HG03558 (cell line): Measurements from ENCODE around the gene REEP6.

Experiments
- ATAC-seq: cut with Tn5 transposase; IDR thresholded peaks from one replicate; pipeline ENCODE4 v1.9.1; 2021; ENCODE audit warnings: moderate number of reproducible peaks; ENCODE audit not compliant: unreplicated experiment; ENCODE audit errors: extremely low read depth

The REEP6 gene

DNA sequence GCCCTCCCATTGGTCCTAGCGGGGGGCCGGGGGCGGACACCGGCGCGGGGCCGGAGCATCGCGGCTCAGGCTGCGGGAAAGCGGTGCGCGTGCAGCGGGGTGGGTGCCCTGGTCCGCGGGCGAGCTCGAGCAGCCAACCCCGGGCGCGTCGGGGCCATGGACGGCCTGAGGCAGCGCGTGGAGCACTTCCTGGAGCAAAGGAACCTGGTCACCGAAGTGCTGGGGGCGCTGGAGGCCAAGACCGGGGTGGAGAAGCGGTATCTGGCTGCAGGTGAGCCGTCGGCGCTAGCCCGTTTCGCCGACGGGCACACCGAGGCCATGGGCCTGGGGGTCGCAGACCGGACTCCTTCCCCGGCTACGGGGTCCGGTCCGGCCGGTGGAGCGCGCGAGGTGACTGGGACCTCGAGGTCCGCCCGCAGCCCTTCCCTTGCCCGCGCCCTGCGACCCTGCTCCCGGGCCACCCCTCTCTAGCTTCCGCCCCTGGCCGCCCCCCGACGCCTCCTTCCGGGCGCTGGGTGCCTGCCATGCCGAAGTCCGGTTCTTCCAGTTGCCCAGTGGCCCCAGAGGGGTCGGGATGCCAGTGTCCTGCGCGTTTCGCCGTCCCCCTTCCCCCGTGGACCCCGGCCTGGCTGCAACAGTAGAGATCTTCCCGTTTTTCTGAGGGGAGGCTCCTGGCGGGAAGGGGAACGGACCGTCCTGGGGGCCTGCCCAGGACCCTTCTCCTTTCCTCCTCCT lies at the start of gene REEP6:
Gene REEP6 (plus strand): TSS at position 68 of the 735 bp plus-strand sequence. CDS start 89 bp downstream, at position 157.
- no peak for ATAC-seq

DNA sequence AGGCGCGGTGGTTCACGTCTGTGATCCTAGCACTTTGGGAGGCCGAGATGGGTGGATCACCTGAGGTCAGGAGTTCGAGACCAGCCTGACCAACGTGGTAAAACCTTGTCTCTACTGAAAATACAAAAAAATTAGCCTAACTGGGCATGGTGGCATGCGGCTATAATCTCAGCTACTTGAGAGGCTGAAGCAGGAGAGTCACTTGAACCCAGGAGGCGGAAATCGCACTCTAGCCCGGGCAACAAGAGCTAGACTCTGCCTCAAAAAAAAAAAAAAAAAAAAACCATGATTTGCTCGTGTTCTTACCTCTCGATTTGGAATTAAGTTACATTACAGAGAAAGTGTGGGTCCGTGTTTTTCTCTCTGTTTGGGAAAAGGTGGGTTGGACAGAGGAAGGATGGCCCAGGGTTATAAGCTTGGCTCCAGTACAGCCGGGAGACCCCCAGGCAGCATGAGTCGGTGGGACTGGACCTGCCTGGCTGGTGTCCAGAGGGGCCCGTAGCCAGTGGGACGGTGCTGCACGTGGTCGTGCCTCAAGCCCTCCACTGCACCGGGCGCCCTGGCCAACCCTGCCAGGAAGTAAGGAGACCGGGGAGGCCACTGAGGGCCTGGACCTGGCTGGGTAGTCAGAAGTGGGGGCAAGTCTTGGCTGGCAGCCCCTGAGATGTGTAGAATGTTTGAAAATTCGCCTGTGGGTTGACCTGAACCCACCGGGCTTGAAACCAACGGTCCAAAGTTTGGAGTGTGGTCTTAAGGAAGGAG lies 49.1 kb upstream of the REEP6 start:
- no peak for ATAC-seq

DNA sequence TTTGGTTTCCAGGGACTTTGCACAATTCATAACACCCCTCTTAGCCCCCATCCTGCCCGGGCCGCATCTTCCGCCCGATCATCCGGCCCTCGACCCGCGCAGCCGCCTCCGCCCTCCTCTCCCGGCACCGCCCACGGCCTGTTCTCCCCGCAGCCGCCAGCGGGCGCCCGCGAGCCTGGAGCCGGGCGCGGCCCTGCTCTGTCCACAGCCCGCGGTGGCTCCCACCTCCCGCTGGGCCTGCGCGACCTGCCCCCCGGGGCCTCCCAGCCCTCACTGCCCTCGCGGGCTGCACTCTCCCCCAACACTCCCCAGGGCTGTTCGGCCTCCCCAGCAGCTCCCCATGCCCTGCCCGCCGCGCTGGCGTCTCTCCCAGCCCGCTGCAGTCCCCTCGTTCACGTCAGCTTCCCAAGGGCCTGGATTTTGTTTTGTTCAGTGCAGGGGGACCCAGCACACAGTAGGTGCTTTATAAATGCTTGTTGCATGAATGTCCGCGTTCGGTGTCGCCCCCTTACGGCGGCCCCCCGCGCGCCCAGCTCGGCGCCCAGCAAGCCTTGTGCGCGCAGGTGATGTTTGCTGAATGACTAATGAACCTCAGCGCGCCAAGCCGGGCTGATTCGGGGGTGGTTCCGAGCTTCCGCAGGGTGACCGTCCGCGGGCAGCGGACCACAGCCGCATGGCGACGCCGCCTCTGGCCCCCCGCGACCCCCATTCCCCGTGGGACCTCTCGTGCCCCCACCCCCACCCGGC lies 45.6 kb upstream of the REEP6 start:
- no peak for ATAC-seq

DNA sequence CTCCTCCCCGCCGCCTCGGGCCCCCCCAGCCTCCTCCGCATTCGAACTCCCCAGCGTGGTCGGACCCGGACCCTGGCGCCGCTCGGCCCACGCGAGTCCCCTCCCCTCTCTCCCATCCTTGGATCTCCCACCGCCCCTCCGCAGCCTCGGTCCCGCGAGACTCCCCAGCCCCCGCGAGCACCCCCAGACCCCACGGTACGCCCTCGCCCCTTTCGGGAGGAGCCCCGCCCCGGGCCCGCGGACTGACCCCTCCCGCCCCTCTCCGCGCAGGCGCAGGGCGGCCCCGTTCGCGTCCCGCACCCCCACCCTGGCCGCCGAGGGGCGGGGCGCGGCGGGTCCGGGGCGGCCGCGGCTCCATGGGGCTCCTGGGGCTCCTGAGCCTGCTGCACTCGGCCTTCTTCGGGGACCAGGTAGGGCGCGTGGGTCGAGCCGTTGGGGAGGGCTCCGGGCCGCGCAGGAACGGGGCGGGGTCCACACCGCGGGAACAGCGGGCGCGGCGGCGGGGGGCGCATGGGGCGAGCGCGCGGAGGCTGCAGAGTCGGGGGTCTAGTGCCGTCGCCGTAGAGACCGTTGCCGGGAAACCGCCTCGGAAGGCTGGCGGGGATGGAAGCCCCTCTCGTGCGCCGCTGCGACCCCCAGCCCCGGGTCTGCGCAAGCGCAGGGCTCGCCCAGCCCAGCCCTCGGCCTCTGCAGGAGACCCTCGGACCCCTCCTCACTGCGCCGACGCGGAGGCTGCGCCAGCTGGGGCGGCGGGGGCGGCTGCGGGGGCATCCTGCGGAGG lies 44.9 kb upstream of the REEP6 start:
- ATAC-seq: no peak

DNA sequence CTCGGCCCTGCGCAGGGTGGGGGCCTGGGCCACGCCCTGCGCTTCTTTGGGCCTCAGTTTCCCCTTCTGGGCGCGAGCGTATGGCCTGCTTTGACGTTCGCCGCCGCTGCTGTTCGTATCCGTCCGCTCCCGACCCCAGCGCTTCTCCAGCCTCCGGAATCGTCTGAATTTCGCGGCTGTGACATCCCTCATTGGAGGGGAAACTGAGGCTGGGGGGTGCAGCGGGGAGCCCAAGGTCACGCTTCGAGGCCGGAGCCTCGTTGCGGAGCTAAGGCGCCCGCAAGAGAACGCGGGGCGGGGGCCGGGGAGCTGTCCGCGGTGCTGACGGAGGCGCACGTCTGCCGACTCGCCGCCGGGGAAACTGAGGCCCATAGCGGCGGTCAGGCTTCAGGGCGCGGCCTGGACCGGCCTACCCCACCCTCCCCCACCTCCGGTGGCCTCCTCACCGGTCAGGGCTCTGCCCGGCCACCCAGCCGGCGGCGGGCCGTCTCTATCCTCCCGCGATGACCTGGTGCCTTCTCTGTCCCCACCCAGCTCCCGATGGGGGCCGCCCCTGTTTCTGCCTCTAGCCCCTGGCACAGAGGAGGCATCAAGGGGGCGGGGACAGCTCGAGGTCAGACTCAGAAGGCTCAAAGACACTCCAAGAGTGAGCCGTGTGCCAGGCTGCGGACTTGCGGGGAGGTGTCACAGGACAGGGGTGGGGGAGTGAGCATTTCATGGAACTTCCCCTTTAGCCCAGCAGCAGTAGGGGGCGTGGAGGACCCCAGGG lies 44.1 kb upstream of the REEP6 start:
- no peak for ATAC-seq

DNA sequence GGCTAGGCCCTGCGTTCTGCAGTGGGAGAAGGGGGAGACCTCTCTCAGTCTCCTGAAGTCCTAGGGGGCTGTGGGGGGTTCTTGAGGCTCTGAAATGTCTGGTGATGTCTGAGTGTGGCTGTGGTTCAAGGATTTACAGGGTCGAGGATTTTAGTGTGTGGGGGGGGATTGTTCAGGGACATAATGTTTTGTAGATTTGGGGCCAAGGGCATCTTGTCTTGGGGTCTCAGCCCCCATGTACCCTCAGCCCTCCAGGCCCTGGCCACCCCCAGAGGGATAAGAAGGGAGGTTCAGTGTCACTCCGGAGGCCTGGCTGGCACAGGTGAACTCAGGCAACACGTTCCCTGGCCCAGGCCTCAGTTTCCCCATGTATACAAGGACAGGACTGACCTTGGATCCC lies 43.5 kb upstream of the REEP6 start:
- ATAC-seq: no peak

DNA sequence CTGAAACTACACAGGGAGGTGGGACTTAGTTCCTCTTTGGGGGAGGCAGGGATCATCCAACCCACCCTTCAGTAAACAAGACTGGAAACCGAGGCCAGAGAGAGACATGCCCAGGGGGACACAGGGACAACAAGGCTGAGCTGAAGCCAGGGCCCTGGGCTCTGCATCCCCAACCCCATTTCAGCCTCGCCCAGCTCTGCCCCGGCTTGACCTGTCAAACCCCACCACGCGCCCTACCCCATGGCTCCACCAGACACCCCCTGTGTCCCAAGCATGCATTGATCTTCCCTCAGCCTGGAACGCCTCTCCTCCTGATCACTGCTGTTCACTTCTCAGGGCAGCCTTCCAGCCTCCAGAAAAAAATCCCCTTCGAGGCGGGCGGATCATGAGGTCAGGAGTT lies 43.0 kb upstream of the REEP6 start:
- ATAC-seq: no peak

DNA sequence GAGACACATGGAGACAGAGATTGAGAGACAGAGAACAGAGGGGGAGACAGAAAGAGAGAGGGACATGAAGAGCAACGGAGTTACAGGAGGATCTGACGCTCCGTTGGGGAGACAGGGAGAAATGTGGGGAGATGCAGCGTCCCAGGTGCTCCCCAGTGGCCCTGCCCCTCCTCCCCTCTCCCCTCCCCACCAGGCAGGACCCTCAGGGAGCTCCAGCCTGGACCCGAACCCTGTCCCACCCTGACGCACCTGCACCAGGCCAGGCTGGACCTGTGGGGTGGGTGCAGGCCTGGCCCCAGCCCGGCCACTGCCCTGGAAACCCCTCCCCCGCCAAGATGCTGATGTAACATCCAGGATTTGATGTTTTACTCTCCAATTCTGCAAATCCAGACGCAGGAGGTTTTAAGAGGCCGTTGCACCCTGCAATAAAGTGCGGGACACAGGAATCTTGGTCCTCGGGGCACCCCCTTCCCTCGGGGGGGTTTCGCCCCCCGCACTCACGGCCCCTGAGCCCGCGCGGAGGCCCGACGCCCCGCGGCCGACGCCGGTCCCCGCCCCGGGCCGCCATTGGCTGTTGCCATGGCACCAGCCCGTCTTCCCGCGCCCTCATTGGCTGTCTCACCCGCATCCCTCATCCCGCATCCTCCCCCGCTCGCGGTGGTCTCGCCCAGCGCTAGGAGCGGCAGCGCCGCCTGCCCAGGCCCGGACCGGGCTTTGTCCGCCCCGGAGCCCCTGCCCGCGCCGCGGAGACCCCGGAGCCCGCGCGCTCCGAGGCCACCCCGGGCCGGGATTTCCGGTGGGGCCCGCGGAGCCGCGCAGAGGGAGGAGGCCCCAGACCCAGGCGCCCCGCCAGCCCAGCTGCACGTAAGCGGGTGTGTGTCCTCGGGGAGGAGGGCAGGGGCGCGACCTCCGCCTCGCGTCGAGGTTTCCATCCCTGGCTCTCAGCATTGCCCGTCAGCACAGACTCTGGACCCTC lies 41.2 kb upstream of the REEP6 start, which contains the start of gene APC2:
Gene APC2 (plus strand): TSS at position 655 of the 976 bp plus-strand sequence. CDS start 2,881 bp downstream, outside the sequence.
- no peak for ATAC-seq

DNA sequence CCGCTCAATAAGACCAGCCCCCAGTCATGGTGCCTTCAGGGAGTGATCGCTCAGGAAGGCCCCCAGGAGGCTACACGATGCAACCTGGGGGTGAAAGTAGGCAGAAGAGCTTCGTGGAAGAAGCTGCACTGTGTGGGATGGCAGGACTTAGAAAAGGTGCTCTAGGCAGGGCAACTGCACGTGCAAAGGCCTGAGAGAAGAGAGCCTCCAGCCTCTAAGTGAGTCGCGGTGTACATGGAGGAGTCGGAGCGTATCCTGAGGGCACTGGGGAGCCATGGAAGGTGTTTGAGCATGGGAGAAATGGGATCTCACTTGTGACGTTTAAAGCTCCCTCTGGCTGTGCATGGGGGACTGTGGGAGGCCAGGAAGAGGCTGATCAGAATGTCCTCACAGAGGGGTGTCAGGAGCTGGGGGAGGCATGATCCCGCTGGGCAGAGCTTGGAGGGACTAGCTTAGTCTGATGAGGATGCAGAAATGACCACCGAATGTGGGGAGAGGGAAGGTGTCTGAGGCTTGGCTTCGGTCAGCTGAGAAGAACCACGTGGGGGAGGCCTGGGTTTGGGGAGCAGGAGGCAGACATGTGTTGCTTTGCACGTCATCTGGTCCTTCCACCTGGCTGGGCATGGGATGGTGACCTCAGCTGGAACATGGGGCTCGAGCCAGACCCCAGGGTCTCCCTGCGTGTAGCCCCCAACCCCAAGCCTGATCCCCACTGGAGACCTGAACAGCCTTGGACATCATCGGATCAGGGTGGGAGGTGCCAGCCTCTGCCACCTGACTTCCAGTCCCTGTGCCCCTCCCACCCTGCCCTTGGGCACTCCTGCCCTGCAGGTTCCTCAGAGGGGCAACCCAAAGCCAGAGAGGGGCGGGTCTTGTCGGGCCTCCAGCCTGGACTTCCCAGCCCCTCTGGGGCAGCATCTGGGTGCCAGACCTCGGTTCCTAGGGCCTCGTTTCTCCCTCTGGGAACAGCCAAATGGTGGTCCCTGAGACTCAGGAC lies 39.9 kb upstream of the REEP6 start:
- ATAC-seq: no peak

DNA sequence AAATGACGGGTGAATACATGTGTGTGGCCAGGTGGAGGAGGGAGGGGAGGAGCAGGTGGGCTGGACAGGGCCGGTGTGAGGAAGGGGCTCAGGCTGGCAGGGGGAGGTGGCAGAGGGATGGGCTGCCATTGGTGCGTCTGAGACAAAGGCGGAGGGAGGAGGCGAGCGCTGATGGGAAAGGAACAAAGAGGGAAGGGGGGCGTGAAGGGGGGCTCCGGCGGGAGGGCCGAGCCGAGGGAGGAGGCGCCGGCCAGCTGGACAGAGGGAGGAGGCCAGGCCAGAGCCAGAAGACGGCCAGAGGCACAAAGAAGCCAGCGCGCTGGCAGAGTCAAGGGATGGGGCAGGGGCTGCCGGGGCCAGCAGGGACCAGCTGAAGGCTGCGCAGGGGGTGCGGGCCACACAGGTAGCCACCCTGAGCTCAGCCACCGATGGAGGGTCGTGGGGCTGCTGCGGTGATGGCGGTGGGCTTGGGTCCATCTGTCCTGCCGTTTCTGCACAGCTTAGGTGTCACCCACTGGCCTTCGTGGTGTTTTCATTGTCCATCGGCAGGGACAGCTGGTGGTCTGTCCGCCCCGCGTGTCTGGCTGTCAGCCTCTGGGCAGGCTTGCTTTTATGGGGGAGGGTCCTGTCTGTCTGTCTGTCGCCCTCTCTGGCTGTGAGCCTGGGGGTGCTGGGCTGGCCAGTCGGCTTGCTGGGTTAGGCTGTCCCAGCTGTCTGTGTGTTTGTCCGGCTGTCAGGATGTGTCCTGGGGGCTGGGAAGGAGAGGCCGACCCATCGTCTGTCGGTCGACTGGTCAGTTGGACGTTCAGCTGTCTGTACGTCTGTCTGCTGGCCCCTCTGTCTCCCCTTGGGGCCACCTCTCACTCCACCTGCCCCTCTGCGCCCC lies 38.8 kb upstream of the REEP6 start:
- ATAC-seq: no peak

DNA sequence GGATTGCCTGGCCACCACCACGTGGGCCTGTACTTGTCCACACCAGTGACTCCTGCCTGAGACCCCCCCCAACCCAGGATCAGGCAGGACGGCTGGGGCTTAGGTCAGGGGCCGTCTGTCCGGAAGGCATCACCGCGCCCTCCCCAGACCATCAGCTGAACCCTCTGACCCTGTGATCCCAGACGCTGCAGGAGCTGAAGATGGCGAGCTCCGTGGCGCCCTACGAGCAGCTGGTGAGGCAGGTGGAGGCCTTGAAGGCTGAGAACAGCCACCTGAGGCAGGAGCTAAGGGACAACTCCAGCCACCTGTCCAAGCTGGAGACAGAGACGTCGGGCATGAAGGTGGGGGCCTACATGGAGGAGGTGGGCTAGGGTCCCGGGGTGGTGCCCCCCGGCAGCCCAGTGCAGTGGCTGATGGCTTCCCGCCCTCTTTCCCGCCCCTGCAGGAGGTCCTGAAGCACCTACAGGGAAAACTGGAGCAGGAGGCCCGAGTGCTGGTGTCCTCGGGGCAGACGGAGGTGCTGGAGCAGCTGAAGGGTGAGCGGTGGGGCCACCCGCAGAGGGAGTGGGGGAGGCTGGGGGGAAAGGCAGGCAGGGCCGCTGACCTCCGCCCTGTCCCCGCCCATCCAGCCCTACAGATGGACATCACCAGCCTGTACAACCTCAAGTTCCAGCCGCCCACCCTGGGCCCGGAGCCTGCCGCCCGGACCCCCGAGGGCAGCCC lies 38.0 kb upstream of the REEP6 start:
- ATAC-seq: no peak

DNA sequence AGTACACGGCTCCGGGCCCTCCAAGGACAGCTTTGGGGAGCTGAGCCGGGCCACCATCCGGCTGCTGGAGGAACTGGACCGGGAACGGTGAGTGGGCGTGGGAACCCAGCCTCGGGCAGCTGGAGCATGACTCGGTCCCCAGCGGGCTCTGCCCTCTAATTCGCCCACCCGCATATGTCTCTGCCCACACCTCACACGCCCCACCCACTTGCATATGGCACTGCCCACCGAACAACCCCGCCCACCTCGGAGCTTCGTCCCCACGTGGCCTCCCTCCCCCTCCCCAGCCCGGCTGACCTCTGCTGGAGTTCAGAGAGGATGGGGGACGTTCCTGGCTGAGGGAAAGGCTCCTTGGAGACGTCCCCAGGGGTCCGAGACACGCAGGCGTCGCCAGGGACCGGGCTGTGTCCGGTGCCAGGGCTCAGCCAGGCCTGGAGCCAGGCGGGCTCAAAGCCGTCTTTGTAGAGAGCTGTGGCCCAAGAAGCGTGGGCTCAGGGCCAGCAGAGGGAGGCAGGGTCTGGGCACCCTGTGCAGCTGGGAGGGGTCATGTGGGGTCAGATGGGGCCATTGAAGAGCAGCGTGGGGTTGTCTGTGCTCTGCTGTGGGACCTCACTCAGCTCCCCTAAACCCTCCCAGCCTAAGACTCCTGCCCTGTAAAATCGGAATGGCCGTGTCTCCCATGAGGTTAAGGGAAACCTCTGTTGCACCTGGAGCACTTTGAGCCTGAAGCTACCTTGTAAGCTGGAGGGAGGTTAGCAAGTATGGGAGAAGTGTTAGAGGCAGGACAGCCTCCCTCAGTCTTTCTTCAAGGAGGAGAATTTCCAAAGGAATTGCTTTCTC lies 37.2 kb upstream of the REEP6 start:
- ATAC-seq: no peak

DNA sequence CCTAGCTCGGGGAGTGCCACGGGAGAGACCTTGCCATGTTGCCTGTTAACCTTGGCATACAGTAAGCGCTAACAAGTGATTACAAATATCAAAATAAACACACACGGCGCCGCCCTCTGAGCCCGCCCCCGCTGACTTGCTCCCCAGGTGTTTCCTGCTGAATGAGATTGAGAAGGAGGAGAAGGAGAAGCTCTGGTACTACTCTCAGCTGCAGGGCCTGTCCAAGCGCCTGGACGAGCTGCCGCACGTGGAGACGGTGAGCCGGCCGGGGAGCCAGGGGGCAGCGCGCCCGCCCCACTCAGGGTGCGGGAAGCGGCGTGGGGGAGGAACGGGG lies 36.0 kb upstream of the REEP6 start:
- no peak for ATAC-seq

DNA sequence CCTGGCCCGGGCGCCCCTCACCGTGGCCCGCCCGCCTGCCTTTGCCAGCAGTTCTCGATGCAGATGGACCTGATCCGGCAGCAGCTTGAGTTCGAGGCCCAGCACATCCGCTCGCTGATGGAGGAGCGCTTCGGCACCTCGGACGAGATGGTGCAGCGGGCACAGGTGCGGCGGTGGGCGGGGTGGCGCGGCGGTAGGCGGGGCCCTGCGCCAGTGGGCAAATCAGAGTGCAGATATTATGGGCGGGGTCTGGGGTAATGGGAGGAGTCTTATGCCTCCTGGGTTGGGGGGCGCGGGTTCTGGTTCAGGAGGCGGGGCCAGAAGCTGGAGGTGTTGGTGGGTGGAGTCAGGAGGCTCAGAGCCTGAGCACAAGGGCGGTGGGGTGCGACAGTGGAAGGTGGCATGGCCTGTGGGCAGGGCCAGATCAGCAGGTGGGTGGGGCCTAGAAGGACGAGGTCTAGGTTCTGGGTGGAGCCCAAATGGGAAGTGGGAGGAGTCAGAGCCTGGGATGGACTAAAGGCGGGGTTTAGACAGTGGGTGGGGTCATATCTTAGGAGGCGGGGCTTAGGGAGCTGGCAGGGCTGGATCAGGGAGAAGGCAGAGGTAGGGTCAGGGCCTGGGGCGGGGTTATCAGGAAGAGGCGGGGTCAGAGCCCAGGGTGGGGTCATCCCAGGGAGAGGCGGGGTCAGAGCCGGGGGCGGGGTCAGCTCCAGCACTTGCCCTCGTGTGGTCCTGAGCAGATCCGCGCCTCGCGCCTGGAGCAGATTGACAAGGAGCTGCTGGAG lies 35.5 kb upstream of the REEP6 start:
- ATAC-seq: no peak
